ENCODE measurements around the gene AVP. TPM values are rescaled to one million over a fixed set of nuclear protein-coding genes. Genes with fewer than 3 reads are reported as not detected.
A peak's percentile ranks its signal among the peaks of the same experiment; 100 is the strongest.

Gene AVP
- total and polyA plus RNA-seq, 2 of the 13 experiments (the other 11 are each of a cell fraction or from before 2014, with no cell fraction given) = 0.12 TPM; not detected in 1

- TF ChIP-seq TFE3 (CRISPR knock-in tag; IDR thresholded peaks at IDR 0.05) (no peak), MEIS2 (CRISPR knock-in tag; IDR thresholded peaks at IDR 0.05) (no peak), ZNF724P (CRISPR knock-in tag; IDR thresholded peaks at IDR 0.05; ENCODE audit: borderline replicate concordance) (no peak), EP300 (IDR thresholded peaks at IDR 0.05; ENCODE audit: low read depth in 2 of 2, low read length in 2 of 2) (no peak), EP300 (CRISPR knock-in tag; IDR thresholded peaks at IDR 0.05; ENCODE audit: borderline replicate concordance) (no peak), ZSCAN9 (CRISPR knock-in tag; IDR thresholded peaks at IDR 0.05; ENCODE audit: borderline replicate concordance) (no peak), CBX1 (IDR thresholded peaks at IDR 0.05; ENCODE audit: low read depth) (no peak), ZNF850 (CRISPR knock-in tag; conservative IDR thresholded peaks at IDR 0.05) (0 out of 2 replicates have a peak, but pooled peaks have one; percentile 58), HOMEZ (CRISPR knock-in tag; IDR thresholded peaks at IDR 0.05; ENCODE audit: low read depth) (no peak), ZKSCAN1 (IDR thresholded peaks at IDR 0.05; ENCODE audit: low read length) (no peak), NAIF1 (CRISPR knock-in tag; IDR thresholded peaks at IDR 0.05; ENCODE audit: borderline replicate concordance) (no peak), ZEB1 (IDR thresholded peaks at IDR 0.05; ENCODE audit: insufficient replicate concordance, low read depth) (no peak), RERE (CRISPR knock-in tag; IDR thresholded peaks at IDR 0.05; ENCODE audit: low read depth) (no peak), NFE2L1 (CRISPR knock-in tag; IDR thresholded peaks at IDR 0.05; ENCODE audit: borderline replicate concordance) (no peak), ZNF274 (CRISPR knock-in tag; IDR thresholded peaks at IDR 0.05) (0 out of 2 replicates have a peak, but pooled peaks have one; percentile 69), HOXA3 (CRISPR knock-in tag; IDR thresholded peaks at IDR 0.05) (no peak), HNRNPL (IDR thresholded peaks at IDR 0.05; ENCODE audit: low read depth, low read length) (no peak), ZNF563 (CRISPR knock-in tag; IDR thresholded peaks at IDR 0.05) (no peak), SRSF9 (IDR thresholded peaks at IDR 0.05; ENCODE audit: borderline replicate concordance, insufficient read depth, low read depth, low read length, poor library complexity, severe bottlenecking) (no peak), ZNF225 (CRISPR knock-in tag; IDR thresholded peaks at IDR 0.05) (0 out of 2 replicates have a peak, but pooled peaks have one; percentile 41), ZNF792 (CRISPR knock-in tag; IDR thresholded peaks at IDR 0.05) (no peak), RARA (CRISPR knock-in tag; IDR thresholded peaks at IDR 0.05) (no peak)
These were observed 10.5 kb upstream of the AVP start (continued) for GRCh38 chr20:3094848-3095629.

Data from HepG2 (cell line).